WI38 (cell line): ENCODE data around the gene GAST.

Source experiments
- H3K4me3 ChIP-seq: 2 replicates; pipeline ENCODE4 v1.5.1; 2011; ENCODE audit warnings: low read depth, mild to moderate bottlenecking, control low read depth, low read length
- CTCF ChIP-seq: IDR thresholded peaks from 2 replicates; pipeline ENCODE4 v1.5.1; 2012; ENCODE audit warnings: low read depth, mild to moderate bottlenecking, control low read depth, low read length

GAST gene

GRCh38 chr17:41758601-41759000 lies 46.5 kb downstream of the GAST start:
- no peak overlapping the region for H3K4me3 ChIP-seq
- no peak for TF ChIP-seq CTCF

GRCh38 chr17:41760878-41761277 lies 48.7 kb downstream of the GAST start:
- no peak for TF ChIP-seq CTCF
- H3K4me3 ChIP-seq, result no peak overlapping the region

- no peak overlapping the region for H3K4me3 ChIP-seq
- TF ChIP-seq CTCF, result no peak
Measured at GRCh38 chr17:41762391-41762790, 50.3 kb downstream of the GAST start.

- H3K4me3 ChIP-seq, result no peak overlapping the region
- TF ChIP-seq CTCF, result no peak
Measured at GRCh38 chr17:41762841-41763240, 50.7 kb downstream of the GAST start.

- H3K4me3 ChIP-seq, result no peak overlapping the region
- TF ChIP-seq CTCF, result no peak
Measured at GRCh38 chr17:41763327-41763726, 51.2 kb downstream of the GAST start.
